ENCODE data around the gene KNOP1. TPM values are rescaled to one million over a fixed set of nuclear protein-coding genes. Genes with fewer than 3 reads are reported as not detected.

The KNOP1 gene
- total and polyA plus RNA-seq, 8 donors: 4.4 to 13.9 (median 8.1) TPM

GRCh38 chr16:19755268-19755667 is 37.2 kb upstream of the KNOP1 start:
- no peaks in the 10 kb centered on the region for H3K9me3 ChIP-seq
- H3K4me3 ChIP-seq: no peak overlapping the region
- H3K27ac ChIP-seq: peak overlapping the region in 2 of 4 donors; percentile 82
- no peak for ATAC-seq
- H3K4me1 ChIP-seq: peaks cover 16 to 29% (median 22%) of the 10 kb centered on the region in 3 donors
- no peaks in the 10 kb centered on the region for H3K27me3 ChIP-seq
- no peak for DNase-seq
- no peak for TF ChIP-seq CTCF (IDR thresholded peaks at IDR 0.05)
- FAIRE-seq: no peak
- intact Hi-C loops (cut with DNase I): no loop called here
- WGBS, 2 donors: 98 to 100% methylated on average over 3 of the region's 3 CpGs
- H3K36me3 ChIP-seq: no peaks in the 10 kb centered on the region

- Histone ChIP-seq H3K36me3 (no peaks in the 10 kb centered on the region), H3K4me3 (no peak overlapping the region), H3K27me3 (no peaks in the 10 kb centered on the region), H3K4me1 (peaks cover 16 to 29% (median 23%) of the 10 kb centered on the region in 3 donors), H3K9me3 (no peaks in the 10 kb centered on the region), H3K27ac (peak overlapping the region in 2 of 4 donors; percentile 82)
- 48 to 63% methylated on average over 1 of the region's 1 CpG for WGBS, 2 donors
- no peak for TF ChIP-seq CTCF (IDR thresholded peaks at IDR 0.05)
- intact Hi-C loops (cut with DNase I): no loop called here
- ATAC-seq: no peak
- FAIRE-seq: no peak
- DNase-seq: no peak
Observed at GRCh38 chr16:19754644-19755036, 36.6 kb upstream of the KNOP1 start.

- ATAC-seq (peak; percentile 81 to 88 (median 84)), DNase-seq (peak in 1 of 6 donors; percentile 21), FAIRE-seq (no peak)
- Histone ChIP-seq H3K27me3 (no peaks in the 10 kb centered on the region), H3K4me1 (peaks cover 17 to 29% (median 27%) of the 10 kb centered on the region in 3 donors), H3K4me3 (no peak overlapping the region), H3K36me3 (no peaks in the 10 kb centered on the region), H3K9me3 (no peaks in the 10 kb centered on the region), H3K27ac (peak overlapping the region; percentile 19 to 82 (median 54))
- WGBS, 2 donors: 19 to 23% methylated on average over 12 of the region's 12 CpGs
- intact Hi-C loops (cut with DNase I): no loop called here
- TF ChIP-seq CTCF (IDR thresholded peaks at IDR 0.05): no peak
Observed at GRCh38 chr16:19753815-19754643, 36.0 kb upstream of the KNOP1 start.

- no peak for TF ChIP-seq CTCF (IDR thresholded peaks at IDR 0.05)
- WGBS, 2 donors: 68% methylated on average over 6 of the region's 6 CpGs
- no peak for FAIRE-seq
- DNase-seq: no peak
- H3K27ac ChIP-seq: peak overlapping the region in 2 of 4 donors; percentile 82
- H3K4me1 ChIP-seq: peaks cover 22 to 31% (median 29%) of the 10 kb centered on the region in 3 donors
- intact Hi-C loops (cut with DNase I): no loop called here
- H3K27me3 ChIP-seq: no peaks in the 10 kb centered on the region
- ATAC-seq: no peak
- no peak overlapping the region for H3K4me3 ChIP-seq
- no peaks in the 10 kb centered on the region for H3K9me3 ChIP-seq
- no peaks in the 10 kb centered on the region for H3K36me3 ChIP-seq
Observed at GRCh38 chr16:19751478-19752385, 33.7 kb upstream of the KNOP1 start.

Measured in pancreas (tissue), 10 donors.